ENCODE data around the gene TBC1D14. TPM values are rescaled to one million over a fixed set of nuclear protein-coding genes. Genes with fewer than 3 reads are reported as not detected.

The TBC1D14 gene
- total and polyA plus RNA-seq, 10 of the 15 experiments (the other 5 are each of a cell fraction or from before 2014, with no cell fraction given): 0.87 to 39.3 (median 30.1) TPM

DNA sequence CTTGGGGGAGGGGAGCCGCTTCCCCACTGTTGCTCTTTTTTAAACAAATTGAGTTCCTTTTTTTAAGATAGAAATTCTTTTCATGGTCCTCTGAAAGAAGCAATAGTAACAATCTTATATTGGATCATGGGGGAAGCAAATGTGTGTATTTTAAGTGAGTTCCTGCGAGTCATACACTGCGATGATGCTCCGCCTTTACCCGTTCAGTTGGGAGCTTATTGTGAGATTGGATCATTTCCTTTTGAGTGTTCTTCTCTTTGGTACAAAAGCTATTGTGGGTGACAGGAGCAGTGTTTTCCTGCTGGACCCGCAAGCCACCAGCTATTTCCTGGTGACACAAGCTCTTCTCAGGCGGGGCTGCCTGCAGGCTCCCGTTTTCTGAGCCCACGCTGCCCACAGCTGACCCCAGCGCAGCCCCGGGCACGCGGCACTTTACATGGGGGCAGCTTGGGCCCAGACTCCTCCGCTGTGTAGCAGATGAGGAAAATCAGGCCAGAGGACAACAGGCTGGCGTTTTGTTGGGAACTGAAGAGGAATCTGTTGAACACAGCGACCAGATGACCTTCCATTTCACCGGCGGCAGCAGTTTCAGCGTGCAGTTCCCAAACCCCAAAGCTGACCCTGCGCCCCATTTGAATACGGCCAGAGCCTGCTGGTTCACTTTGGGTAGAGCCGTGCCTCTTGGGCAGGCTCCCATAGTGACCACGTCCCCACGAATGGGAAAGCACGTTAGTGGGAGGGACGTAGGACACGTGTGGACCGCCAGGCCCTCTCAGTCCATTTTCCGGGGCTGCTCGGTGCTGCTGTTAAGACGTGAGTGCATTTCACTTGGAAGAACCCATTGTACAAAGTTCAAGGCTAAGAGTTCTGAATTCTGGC is 145.7 kb downstream of the TBC1D14 start:
- FAIRE-seq: no peak
- intact Hi-C loops (cut with micrococcal nuclease; ENCODE audit: unreplicated experiment) (no loop called here), in situ Hi-C loops (cut with MboI) (no loop called here)
- no peaks in the 10 kb centered on the region for H3K9me3 ChIP-seq (replicated peaks; ENCODE audit: control insufficient read depth, insufficient read depth, low read length)
- H3K27ac ChIP-seq (ENCODE audit: control insufficient read depth, insufficient read depth): no peak overlapping the region
- DNase-seq (ENCODE audit: low read depth, low spot score): no peak
- no peaks in the 10 kb centered on the region; the same call in none of the 2 replicates for H3K79me2 ChIP-seq (ENCODE audit: control insufficient read depth, insufficient read depth, low read length)
- no peak overlapping the region for H3K4me3 ChIP-seq
- WGBS (ENCODE audit: insufficient coverage, insufficient replicate concordance, low lambda C conversion rate, missing lambda C conversion rate): 94% methylated on average over 31 of the region's 31 CpGs
- peaks cover 14 to 29% of the 10 kb centered on the region in 2 experiments for H3K36me3 ChIP-seq (ENCODE audit: control insufficient read depth in 2 of 2, insufficient read depth in 2 of 2, low read length in 1 of 2)
- CTCF ChIA-PET: interaction anchor here (5.6 kb wide), 1 partner anchor 14 kb away, joined by 41 read pairs; the partner anchor contains the start of gene GRPEL1
- no peak for TF ChIP-seq ESRRA (IDR thresholded peaks at IDR 0.05; ENCODE audit: low read length)
- no peak for TF ChIP-seq WRNIP1 (IDR thresholded peaks at IDR 0.05; ENCODE audit: borderline replicate concordance, low read depth, low read length)
- TF ChIP-seq CBX5 (IDR thresholded peaks at IDR 0.05; ENCODE audit: low read depth): no peak
- POLR2A ChIA-PET: interaction anchor here (1.0 kb wide), 1 partner anchor 11 kb away, joined by 3 read pairs; no protein-coding TSS in a partner anchor
- no peaks in the 10 kb centered on the region for H3K27me3 ChIP-seq (replicated peaks in 1 of 2; ENCODE audit: control insufficient read depth in 2 of 2, insufficient read depth in 2 of 2, low read length in 1 of 2)
- H3K4me1 ChIP-seq (ENCODE audit: control insufficient read depth, insufficient read depth, low read length): peaks cover 14% of the 10 kb centered on the region
- RAD21 ChIA-PET (ENCODE audit: unreplicated experiment): no interaction called here
- no peak overlapping the region for H2AFZ ChIP-seq (ENCODE audit: control insufficient read depth, low read depth, low read length)
- no peak overlapping the region for H3K9ac ChIP-seq (ENCODE audit: control insufficient read depth, insufficient read depth, low read length)
- BruUV-seq (replicated peaks): no TSS peak
- SMC1A ChIA-PET (ENCODE audit: uncharacterized antibody, unreplicated experiment): no interaction called here
- ATAC-seq: no peak
- no peaks in the 10 kb centered on the region for H4K20me1 ChIP-seq (ENCODE audit: control insufficient read depth, insufficient read depth)
- H3K4me2 ChIP-seq (ENCODE audit: control insufficient read depth, insufficient read depth): no peak overlapping the region

DNA sequence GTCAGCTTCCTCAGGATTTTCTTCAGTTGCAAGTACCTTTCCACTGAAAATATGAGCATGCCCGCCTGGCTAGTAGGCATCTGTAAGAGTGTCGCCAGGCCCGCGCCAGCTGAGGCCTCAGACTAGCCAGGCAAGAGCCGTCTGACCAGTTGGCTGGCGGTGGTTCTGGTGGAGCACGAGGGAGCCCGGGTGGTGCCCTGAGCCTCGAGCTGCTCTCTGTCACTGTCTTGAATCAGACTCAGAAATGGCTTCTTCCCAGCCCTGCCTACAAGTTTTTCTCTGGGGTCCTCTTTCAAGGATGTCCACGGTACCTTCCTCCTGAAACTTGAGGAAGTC is 146.3 kb downstream of the TBC1D14 start:
- RAD21 ChIA-PET (ENCODE audit: unreplicated experiment): no interaction called here
- no peak overlapping the region for H3K4me3 ChIP-seq
- no peak for TF ChIP-seq CBFB (IDR thresholded peaks at IDR 0.05; ENCODE audit: low read depth)
- no peak for TF ChIP-seq NFYA (IDR thresholded peaks at IDR 0.05; ENCODE audit: borderline replicate concordance, low read depth, low read length)
- no peak for TF ChIP-seq CHD2 (IDR thresholded peaks at IDR 0.05; ENCODE audit: borderline replicate concordance, low read depth, low read length)
- TF ChIP-seq NR2C1 (IDR thresholded peaks at IDR 0.05): no peak
- TF ChIP-seq LARP7 (IDR thresholded peaks at IDR 0.05): no peak
- TF ChIP-seq POU2F2 (IDR thresholded peaks at IDR 0.05; ENCODE audit: borderline replicate concordance, low read depth, low read length): no peak
- no peak for TF ChIP-seq GABPA (IDR thresholded peaks at IDR 0.05; ENCODE audit: low read depth)
- TF ChIP-seq ZZZ3 (IDR thresholded peaks at IDR 0.05; ENCODE audit: control insufficient read depth, insufficient read length, low read depth): no peak
- no peak for TF ChIP-seq ETV6 (conservative IDR thresholded peaks at IDR 0.05 in 1 of 2, IDR thresholded peaks at IDR 0.05 in 1 of 2; ENCODE audit: borderline replicate concordance in 1 of 2, low read depth in 1 of 2)
- BruUV-seq (replicated peaks): no TSS peak
- H3K27ac ChIP-seq (ENCODE audit: control insufficient read depth, insufficient read depth): no peak overlapping the region
- WGBS (ENCODE audit: insufficient coverage, insufficient replicate concordance, low lambda C conversion rate, missing lambda C conversion rate): 94% methylated on average over 10 of the region's 10 CpGs
- H4K20me1 ChIP-seq (ENCODE audit: control insufficient read depth, insufficient read depth): 0 out of 2 replicates have a peak, but pooled peaks cover 3% of the 10 kb centered on the region
- in situ Hi-C loops (cut with MboI): no loop called here
- H3K27me3 ChIP-seq (replicated peaks in 1 of 2; ENCODE audit: control insufficient read depth in 2 of 2, insufficient read depth in 2 of 2, low read length in 1 of 2): no peaks in the 10 kb centered on the region
- H3K36me3 ChIP-seq (ENCODE audit: control insufficient read depth in 2 of 2, insufficient read depth in 2 of 2, low read length in 1 of 2): peaks cover 17 to 34% of the 10 kb centered on the region in 2 experiments
- intact Hi-C loops (cut with micrococcal nuclease; ENCODE audit: unreplicated experiment): no loop called here
- CTCF ChIA-PET: interaction anchor here (1.4 to 5.6 kb wide), 2 partner anchors 13 kb away, joined by 6 to 41 read pairs; partner anchors contain the start of genes GRPEL1 and TADA2B
- FAIRE-seq (no peak), DNase-seq (ENCODE audit: low read depth, low spot score) (no peak), ATAC-seq (no peak)
- no peaks in the 10 kb centered on the region; the same call in none of the 2 replicates for H3K79me2 ChIP-seq (ENCODE audit: control insufficient read depth, insufficient read depth, low read length)
- H2AFZ ChIP-seq (ENCODE audit: control insufficient read depth, low read depth, low read length): no peak overlapping the region
- H3K4me2 ChIP-seq (ENCODE audit: control insufficient read depth, insufficient read depth): no peak overlapping the region
- peaks cover 14% of the 10 kb centered on the region for H3K4me1 ChIP-seq (ENCODE audit: control insufficient read depth, insufficient read depth, low read length)
- no peak overlapping the region for H3K9ac ChIP-seq (ENCODE audit: control insufficient read depth, insufficient read depth, low read length)
- SMC1A ChIA-PET (ENCODE audit: uncharacterized antibody, unreplicated experiment): no interaction called here
- POLR2A ChIA-PET: interaction anchor here (1.4 kb wide), 1 partner anchor 11 kb away, joined by 3 read pairs; no protein-coding TSS in a partner anchor
- no peaks in the 10 kb centered on the region for H3K9me3 ChIP-seq (replicated peaks; ENCODE audit: control insufficient read depth, insufficient read depth, low read length)
